Measurements from ENCODE around the gene CEP55. TPM values are rescaled to one million over a fixed set of nuclear protein-coding genes. Genes with fewer than 3 reads are reported as not detected.
A peak's percentile ranks its signal among the peaks of the same experiment; 100 is the strongest.

Gene CEP55
- total RNA-seq, 1 experiment from 2014 or later = 62.6 TPM

GRCh38 chr10:93476756-93477155 is 19.7 kb upstream of the CEP55 start:
- Histone ChIP-seq H3K9me2 (replicated peaks; ENCODE audit: low read length) (no peaks in the 10 kb centered on the region), H3K9me3 (ENCODE audit: low read length) (no peaks in the 10 kb centered on the region), H4K20me1 (ENCODE audit: low read length) (peaks cover 27% of the 10 kb centered on the region), H3F3A (ENCODE audit: low read length, unreplicated experiment) (peaks cover 12% of the 10 kb centered on the region), H3K36me3 (ENCODE audit: low read depth, low read length) (peaks cover 54% of the 10 kb centered on the region), H2AFZ (ENCODE audit: low read length) (no peak overlapping the region), H3K27me3 (ENCODE audit: low read length) (no peaks in the 10 kb centered on the region), H3K27ac (ENCODE audit: low read length) (peak overlapping the region; percentile 99), H3K4me2 (ENCODE audit: low read length) (peak overlapping the region; percentile 77), H3K4me3 (ENCODE audit: low read length) (peak overlapping the region; percentile 47), H3K79me2 (ENCODE audit: low read length) (peaks cover 100% of the 10 kb centered on the region), H3K4me1 (ENCODE audit: insufficient read depth, low read length) (peaks cover 70% of the 10 kb centered on the region), H3K9ac (ENCODE audit: low read length) (peak overlapping the region; percentile 60)
- no TSS peak for BruUV-seq (replicated peaks)
- intact Hi-C loops (cut with micrococcal nuclease) = no loop called here
- TF ChIP-seq CTCF (conservative IDR thresholded peaks at IDR 0.05; ENCODE audit: low read depth, low read length) = no peak
- TF ChIP-seq EZH2phosphoT487 (IDR thresholded peaks at IDR 0.05; ENCODE audit: borderline replicate concordance, low read length) = no peak
- TF ChIP-seq EZH2 (IDR thresholded peaks at IDR 0.05; ENCODE audit: low read length, unreplicated experiment) = no peak
- ChIA-PET CTCF (no interaction called here), POLR2A (ENCODE audit: unreplicated experiment) (interaction anchor here (0.5 to 1.6 kb wide), 2 partner anchors 11 to 206 kb away, joined by 3 to 36 read pairs; no protein-coding TSS in a partner anchor)
- DNase-seq (no peak), ATAC-seq (no peak)

GRCh38 chr10:93478873-93479272 is 17.5 kb upstream of the CEP55 start:
- Histone ChIP-seq H2AFZ (ENCODE audit: low read length) (no peak overlapping the region), H3K36me3 (ENCODE audit: low read depth, low read length) (peaks cover 37% of the 10 kb centered on the region), H3K27me3 (ENCODE audit: low read length) (no peaks in the 10 kb centered on the region), H3F3A (ENCODE audit: low read length, unreplicated experiment) (peaks cover 15% of the 10 kb centered on the region), H3K9me3 (ENCODE audit: low read length) (no peaks in the 10 kb centered on the region), H3K79me2 (ENCODE audit: low read length) (peaks cover 84% of the 10 kb centered on the region), H3K27ac (ENCODE audit: low read length) (peak overlapping the region; percentile 100), H4K20me1 (ENCODE audit: low read length) (peaks cover 27% of the 10 kb centered on the region), H3K9me2 (replicated peaks; ENCODE audit: low read length) (no peaks in the 10 kb centered on the region), H3K4me1 (ENCODE audit: insufficient read depth, low read length) (peaks cover 54% of the 10 kb centered on the region), H3K9ac (ENCODE audit: low read length) (peak overlapping the region; percentile 100; the same call in 1 of the 2 replicates), H3K4me3 (ENCODE audit: low read length) (peak overlapping the region; percentile 97), H3K4me2 (ENCODE audit: low read length) (peak overlapping the region; percentile 80)
- TF ChIP-seq EZH2 (IDR thresholded peaks at IDR 0.05; ENCODE audit: low read length, unreplicated experiment) (no peak), CTCF (conservative IDR thresholded peaks at IDR 0.05; ENCODE audit: low read depth, low read length) (no peak), EZH2phosphoT487 (IDR thresholded peaks at IDR 0.05; ENCODE audit: borderline replicate concordance, low read length) (no peak)
- ATAC-seq (no peak), DNase-seq (no peak)
- POLR2A ChIA-PET (ENCODE audit: unreplicated experiment) = interaction anchor here (0.5 to 0.8 kb wide), 4 partner anchors 8 to 102 kb away, joined by 4 to 8 read pairs (median 6); no protein-coding TSS in a partner anchor
- CTCF ChIA-PET = no interaction called here
- intact Hi-C loops (cut with micrococcal nuclease) = no loop called here
- BruUV-seq (replicated peaks) = no TSS peak

- no peak for ATAC-seq
- intact Hi-C loops (cut with micrococcal nuclease) = loop anchor here (1.0 to 5.0 kb wide), 5 partner anchors 10 to 105 kb away; no protein-coding TSS in a partner anchor
- H3K9ac ChIP-seq (ENCODE audit: low read length) = peak overlapping the region; percentile 100
- peaks cover 56% of the 10 kb centered on the region for H3K79me2 ChIP-seq (ENCODE audit: low read length)
- TSS peak; percentile 57 for BruUV-seq (replicated peaks)
- H3K4me1 ChIP-seq (ENCODE audit: insufficient read depth, low read length) = peaks cover 29% of the 10 kb centered on the region
- no peaks in the 10 kb centered on the region for H3K27me3 ChIP-seq (ENCODE audit: low read length)
- peaks cover 20% of the 10 kb centered on the region for H3K36me3 ChIP-seq (ENCODE audit: low read depth, low read length)
- ChIA-PET POLR2A (ENCODE audit: unreplicated experiment) (interaction anchor here (0.7 to 1.9 kb wide), 9 partner anchors 11 to 133 kb away, joined by 3 to 37 read pairs (median 10); no protein-coding TSS in a partner anchor), CTCF (interaction anchor here (0.5 to 1.6 kb wide), 5 partner anchors 10 to 105 kb away, joined by 4 to 12 read pairs (median 7); no protein-coding TSS in a partner anchor)
- peaks cover 8% of the 10 kb centered on the region for H3F3A ChIP-seq (ENCODE audit: low read length, unreplicated experiment)
- no peaks in the 10 kb centered on the region for H3K9me3 ChIP-seq (ENCODE audit: low read length)
- H3K27ac ChIP-seq (ENCODE audit: low read length) = peak overlapping the region; percentile 100
- TF ChIP-seq EZH2phosphoT487 (IDR thresholded peaks at IDR 0.05; ENCODE audit: borderline replicate concordance, low read length) (no peak), CTCF (conservative IDR thresholded peaks at IDR 0.05; ENCODE audit: low read depth, low read length) (no peak), EZH2 (IDR thresholded peaks at IDR 0.05; ENCODE audit: low read length, unreplicated experiment) (no peak)
- H2AFZ ChIP-seq (ENCODE audit: low read length) = no peak overlapping the region
- peak overlapping the region; percentile 80 for H3K4me2 ChIP-seq (ENCODE audit: low read length)
- peak; percentile 19 for DNase-seq
- H3K9me2 ChIP-seq (replicated peaks; ENCODE audit: low read length) = no peaks in the 10 kb centered on the region
- peak overlapping the region; percentile 97 for H3K4me3 ChIP-seq (ENCODE audit: low read length)
- peaks cover 27% of the 10 kb centered on the region for H4K20me1 ChIP-seq (ENCODE audit: low read length)
Measured at GRCh38 chr10:93481637-93482144, 14.7 kb upstream of the CEP55 start.
